Fibroblast of mammary gland (primary cell): Measurements from ENCODE around the gene RTN4IP1.

Experiments used
- DNase-seq: peaks from one replicate; pipeline ENCODE4 v3.0.0-alpha.2; 2010; ENCODE audit warnings: low read depth
- H3K4me3 ChIP-seq: 2 replicates; pipeline ENCODE4 v1.5.1; 2011; ENCODE audit warnings: low read depth, mild to moderate bottlenecking, low read length, moderate library complexity; ENCODE audit not compliant: control insufficient read depth
- CTCF ChIP-seq: conservative IDR thresholded peaks from 2 replicates; pipeline ENCODE4 v1.5.1; 2011; ENCODE audit warnings: low read depth, low read length, inconsistent platforms; ENCODE audit not compliant: control insufficient read depth, insufficient read depth

Gene RTN4IP1

GRCh38 chr6:106613590-106613989 is 15.7 kb downstream of the RTN4IP1 start:
- H3K4me3 ChIP-seq = no peak overlapping the region
- DNase-seq = no peak
- no peak for TF ChIP-seq CTCF

GRCh38 chr6:106612671-106613416 is 16.5 kb downstream of the RTN4IP1 start:
- DNase-seq = no peak
- H3K4me3 ChIP-seq = no peak overlapping the region
- no peak for TF ChIP-seq CTCF

GRCh38 chr6:106611030-106611429 is 18.3 kb downstream of the RTN4IP1 start:
- no peak for DNase-seq
- TF ChIP-seq CTCF = no peak
- H3K4me3 ChIP-seq = no peak overlapping the region

- no peak for DNase-seq
- H3K4me3 ChIP-seq = no peak overlapping the region
- TF ChIP-seq CTCF = peak; percentile 19
These were observed 19.6 kb downstream of the RTN4IP1 start for GRCh38 chr6:106609699-106610098.

GRCh38 chr6:106608080-106608668 is 21.1 kb downstream of the RTN4IP1 start:
- H3K4me3 ChIP-seq = no peak overlapping the region
- peak; percentile 71 for TF ChIP-seq CTCF
- DNase-seq = peak; percentile 74

- peak; percentile 27 for DNase-seq
- no peak overlapping the region for H3K4me3 ChIP-seq
- TF ChIP-seq CTCF = no peak
These were observed 29.0 kb downstream of the RTN4IP1 start for GRCh38 chr6:106600329-106600728.

GRCh38 chr6:106599440-106599839 is 29.9 kb downstream of the RTN4IP1 start:
- no peak for TF ChIP-seq CTCF
- no peak overlapping the region for H3K4me3 ChIP-seq
- no peak for DNase-seq
